Naive B cell (primary cell): ENCODE results near the gene HIC1. TPM values are rescaled to one million over a fixed set of nuclear protein-coding genes. Genes with fewer than 3 reads are reported as not detected.
A peak's percentile ranks its signal among the peaks of the same experiment; 100 is the strongest.

ENCODE experiments used
- ATAC-seq, 2 donors: fragments of 150-1000 bp; cut with Tn5 transposase; 2 replicates each; pipeline ENCODE4 v1.10.0; 2021; ENCODE audit warnings: low read depth in 2 of 2, mild to moderate bottlenecking in 2 of 2, moderate library complexity in 2 of 2
- DNase-seq: peaks from one replicate; pipeline ENCODE4 v3.0.0; 2022
- H3K27ac Mint-ChIP-seq, 6 donors: one replicate each; pipeline ENCODE4 v1.8.0; 2020 to 2022; ENCODE audit warnings: mild to moderate bottlenecking in 6 of 6, mixed read lengths in 6 of 6, moderate library complexity in 5 of 6, inconsistent platforms in 2 of 6
- H3K27me3 Mint-ChIP-seq, 3 donors: one replicate each; pipeline ENCODE4 v1.8.0; 2021 to 2022; ENCODE audit warnings: mixed read lengths in 3 of 3, mild to moderate bottlenecking in 1 of 3
- H3K36me3 Mint-ChIP-seq, 2 donors: one replicate each; pipeline ENCODE4 v1.8.0; 2020 to 2022; ENCODE audit warnings: mixed read lengths in 2 of 2, inconsistent platforms in 1 of 2, mild to moderate bottlenecking in 1 of 2
- H3K4me1 Mint-ChIP-seq, 3 donors: one replicate each; pipeline ENCODE4 v1.8.0; 2020 to 2022; ENCODE audit warnings: mixed read lengths in 3 of 3, inconsistent platforms in 1 of 3, mild to moderate bottlenecking in 1 of 3, moderate library complexity in 1 of 3
- H3K4me3 Mint-ChIP-seq, 8 donors: one replicate each; pipeline ENCODE4 v1.8.0; 2020 to 2022; ENCODE audit warnings: mild to moderate bottlenecking in 8 of 8, mixed read lengths in 8 of 8, moderate library complexity in 8 of 8, inconsistent platforms in 2 of 8
- H3K9me3 Mint-ChIP-seq, 7 donors: one replicate each; pipeline ENCODE4 v1.8.0; 2020 to 2022; ENCODE audit warnings: mixed read lengths in 7 of 7, mild to moderate bottlenecking in 5 of 7, inconsistent platforms in 2 of 7, moderate library complexity in 1 of 7
- polyA plus RNA-seq, 6 donors: library from polyadenylated mRNA; unstranded; fragments of 300-500 nt; fragmentation: Illumina TruSeq; gene quantifications; one replicate each; pipeline ENCODE4 v1.2.3, GENCODE V29; 2021; ENCODE audit warnings: low read depth in 6 of 6

The HIC1 gene
- polyA plus RNA-seq, 6 donors from 2014 or later: 0.08 to 0.35 (median 0.23) TPM; not detected in 3

DNA sequence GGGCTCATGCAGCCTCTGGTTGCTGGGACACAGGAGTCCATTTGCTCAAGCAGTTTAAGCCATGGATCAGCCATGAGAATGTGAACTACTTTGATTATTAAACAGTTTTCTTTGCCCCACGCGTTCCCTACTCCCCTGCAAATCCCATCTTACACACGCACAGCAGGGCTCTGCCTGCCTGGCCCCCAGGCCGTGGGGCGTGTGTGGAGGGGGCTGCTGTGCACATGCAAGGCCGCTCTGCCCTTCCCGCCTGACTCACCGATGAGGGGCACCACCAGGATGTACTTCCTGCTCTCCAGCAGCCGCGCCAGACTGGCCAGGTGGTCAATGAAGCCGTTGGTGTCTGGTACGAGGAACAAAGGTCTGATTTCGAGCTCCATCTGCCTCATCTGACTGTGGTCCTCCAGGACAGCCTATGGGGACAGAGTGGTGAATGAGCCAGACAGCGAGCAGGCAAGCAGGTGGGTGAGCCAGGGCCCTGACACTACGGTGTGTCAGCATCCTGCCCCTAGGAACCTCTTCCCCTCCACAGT, 13.7 kb downstream of the HIC1 start:
- no peak overlapping the region for H3K27ac Mint-ChIP-seq
- H3K4me3 Mint-ChIP-seq: no peak overlapping the region
- peaks cover 16 to 27% of the 10 kb centered on the region in 2 donors for H3K36me3 Mint-ChIP-seq
- H3K27me3 Mint-ChIP-seq: no peaks in the 10 kb centered on the region
- DNase-seq: no peak
- H3K9me3 Mint-ChIP-seq: no peaks in the 10 kb centered on the region
- H3K4me1 Mint-ChIP-seq: peaks cover 17 to 23% (median 22%) of the 10 kb centered on the region in 3 donors
- ATAC-seq: no peak

DNA sequence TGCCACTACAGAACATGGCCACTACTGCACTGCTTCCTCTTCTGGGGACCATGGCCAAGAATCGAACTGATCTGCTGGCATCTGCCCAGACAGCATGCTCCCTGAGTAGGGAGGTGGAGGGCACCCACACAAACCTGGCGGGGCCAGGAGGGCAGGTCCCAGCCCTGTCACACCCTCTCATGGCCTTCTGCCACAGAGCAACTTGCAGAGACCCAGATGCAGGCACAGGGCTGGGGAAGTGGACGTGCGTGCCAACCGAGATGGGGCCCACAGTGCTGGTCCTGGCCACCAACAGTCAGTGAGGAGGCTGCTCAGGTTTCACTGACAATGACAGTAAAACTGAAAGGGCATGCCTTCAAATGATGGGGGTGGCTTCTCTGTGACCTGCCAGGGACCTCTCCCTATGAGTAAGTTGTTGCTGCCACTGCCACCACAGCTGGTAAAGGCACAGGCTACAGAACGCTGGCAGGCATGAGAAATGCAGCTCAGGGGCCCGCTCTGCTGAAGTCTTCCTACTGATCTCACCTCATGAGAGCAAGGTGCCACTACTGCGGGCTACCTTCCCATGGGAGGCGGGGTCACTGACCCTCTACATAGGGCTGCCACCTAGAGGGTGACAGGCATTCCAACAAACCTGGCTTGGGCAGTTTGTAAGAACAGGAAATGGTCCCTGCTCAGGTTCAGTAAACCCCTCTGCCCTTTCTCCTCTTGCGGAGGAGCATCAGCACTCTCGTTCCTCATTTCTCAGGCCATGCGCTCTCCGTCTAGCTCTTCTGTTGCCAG, 15.5 kb downstream of the HIC1 start:
- Mint-ChIP-seq H3K27ac (peak overlapping the region in 2 of 6 donors; percentile 61 to 84), H3K4me1 (peaks cover 6 to 9% (median 8%) of the 10 kb centered on the region in 3 donors), H3K4me3 (peak overlapping the region in 1 of 8 donors; percentile 40), H3K27me3 (no peaks in the 10 kb centered on the region), H3K9me3 (no peaks in the 10 kb centered on the region), H3K36me3 (peaks cover 9 to 18% of the 10 kb centered on the region in 2 donors)
- DNase-seq (no peak), ATAC-seq (peak in 1 of 2 donors; percentile 53)

DNA sequence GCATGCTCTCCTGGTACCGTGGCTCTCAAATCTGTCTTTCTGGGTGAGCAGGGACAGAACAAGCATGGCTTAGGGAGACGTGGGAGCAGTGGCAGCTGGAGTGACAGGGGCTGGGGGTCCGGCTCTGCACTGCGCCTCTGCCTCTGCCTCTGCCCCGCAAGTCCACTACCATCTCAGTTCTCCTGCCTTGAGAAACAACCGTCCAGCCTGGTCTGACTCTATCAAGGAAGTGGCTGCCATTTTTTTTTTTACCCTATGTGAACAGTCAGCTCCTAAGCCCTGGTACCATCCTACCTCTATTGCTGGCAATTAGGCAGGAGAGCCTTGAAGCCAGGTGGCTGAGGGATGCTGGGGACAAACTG, 16.1 kb downstream of the HIC1 start:
- Mint-ChIP-seq H3K27me3 (no peaks in the 10 kb centered on the region), H3K9me3 (no peaks in the 10 kb centered on the region), H3K27ac (peak overlapping the region in 2 of 6 donors; percentile 61 to 84), H3K4me3 (peak overlapping the region in 1 of 8 donors; percentile 40), H3K4me1 (peaks cover 7 to 12% (median 10%) of the 10 kb centered on the region in 3 donors), H3K36me3 (peaks cover 9 to 18% of the 10 kb centered on the region in 2 donors)
- DNase-seq (no peak), ATAC-seq (no peak)

DNA sequence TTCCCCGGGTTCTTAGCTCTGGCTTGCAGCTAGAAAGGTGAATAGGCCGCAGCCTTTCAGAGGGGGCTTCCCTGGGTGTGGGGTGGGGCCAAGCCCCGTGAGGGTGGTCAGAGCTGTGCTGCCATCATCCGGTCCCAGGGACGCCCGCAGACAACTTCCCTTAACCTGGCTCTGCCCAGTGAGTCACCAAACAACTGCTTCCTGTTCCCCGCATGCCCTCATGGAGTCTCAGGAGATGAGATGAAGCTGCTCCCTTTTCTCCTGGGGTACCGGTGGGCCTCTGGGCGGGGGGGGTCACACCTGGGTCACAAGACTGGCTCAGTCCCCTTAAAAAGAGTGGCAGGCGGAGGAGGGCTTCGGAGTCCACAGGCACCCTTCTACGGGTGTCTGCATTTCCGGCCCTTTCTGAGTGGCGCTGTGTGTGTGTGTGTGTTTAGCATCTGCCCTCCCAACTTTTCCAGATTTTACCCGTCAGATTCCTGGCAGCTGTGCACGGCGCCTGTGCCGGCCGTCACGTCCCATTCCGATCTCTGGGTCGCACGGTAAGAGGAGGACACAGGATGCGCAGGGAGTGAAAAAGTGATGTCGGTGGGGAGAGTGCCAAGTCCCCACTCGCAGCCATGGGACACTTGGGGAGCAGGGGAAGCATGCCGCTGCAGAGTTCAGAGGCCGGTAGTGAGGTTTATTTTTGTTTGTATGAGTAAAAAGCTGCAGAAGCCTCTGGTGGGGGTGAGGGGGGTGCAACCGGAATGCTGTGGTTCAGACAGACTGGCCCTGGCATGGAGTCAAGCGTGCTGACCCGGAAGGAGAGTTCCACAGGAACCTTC, 16.8 kb downstream of the HIC1 start:
- H3K36me3 Mint-ChIP-seq: peaks cover 13 to 15% of the 10 kb centered on the region in 2 donors
- ATAC-seq: no peak
- no peak for DNase-seq
- H3K4me1 Mint-ChIP-seq: peaks cover 13 to 14% (median 14%) of the 10 kb centered on the region in 3 donors
- no peaks in the 10 kb centered on the region for H3K9me3 Mint-ChIP-seq
- no peak overlapping the region for H3K4me3 Mint-ChIP-seq
- H3K27ac Mint-ChIP-seq: no peak overlapping the region
- H3K27me3 Mint-ChIP-seq: no peaks in the 10 kb centered on the region

DNA sequence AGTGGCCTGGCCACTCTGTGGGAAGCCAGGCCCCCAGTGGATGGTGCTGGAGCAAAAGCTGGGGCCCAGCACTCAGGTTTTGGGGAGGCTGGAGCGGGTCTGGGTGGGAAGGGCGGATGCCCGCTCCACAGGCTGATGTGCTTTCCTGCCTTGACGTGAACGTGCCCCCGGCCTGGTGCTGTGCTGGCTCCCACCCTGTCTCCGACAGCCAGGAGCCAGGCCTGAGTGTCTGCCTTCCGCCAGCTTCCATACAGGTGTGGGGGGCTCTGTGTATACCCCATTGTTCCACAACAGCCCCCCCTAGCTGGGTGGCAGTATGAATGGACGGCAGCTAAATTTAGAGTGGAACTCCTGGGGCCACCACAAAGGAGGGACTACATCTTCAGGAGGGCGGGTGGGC, 20.0 kb downstream of the HIC1 start:
- Mint-ChIP-seq H3K4me1 (peaks cover 13 to 18% (median 14%) of the 10 kb centered on the region in 3 donors), H3K27me3 (no peaks in the 10 kb centered on the region), H3K9me3 (no peaks in the 10 kb centered on the region), H3K4me3 (no peak overlapping the region), H3K27ac (peak overlapping the region in 1 of 6 donors; percentile 84), H3K36me3 (peaks cover 25 to 44% of the 10 kb centered on the region in 2 donors)
- DNase-seq: no peak
- ATAC-seq: no peak

DNA sequence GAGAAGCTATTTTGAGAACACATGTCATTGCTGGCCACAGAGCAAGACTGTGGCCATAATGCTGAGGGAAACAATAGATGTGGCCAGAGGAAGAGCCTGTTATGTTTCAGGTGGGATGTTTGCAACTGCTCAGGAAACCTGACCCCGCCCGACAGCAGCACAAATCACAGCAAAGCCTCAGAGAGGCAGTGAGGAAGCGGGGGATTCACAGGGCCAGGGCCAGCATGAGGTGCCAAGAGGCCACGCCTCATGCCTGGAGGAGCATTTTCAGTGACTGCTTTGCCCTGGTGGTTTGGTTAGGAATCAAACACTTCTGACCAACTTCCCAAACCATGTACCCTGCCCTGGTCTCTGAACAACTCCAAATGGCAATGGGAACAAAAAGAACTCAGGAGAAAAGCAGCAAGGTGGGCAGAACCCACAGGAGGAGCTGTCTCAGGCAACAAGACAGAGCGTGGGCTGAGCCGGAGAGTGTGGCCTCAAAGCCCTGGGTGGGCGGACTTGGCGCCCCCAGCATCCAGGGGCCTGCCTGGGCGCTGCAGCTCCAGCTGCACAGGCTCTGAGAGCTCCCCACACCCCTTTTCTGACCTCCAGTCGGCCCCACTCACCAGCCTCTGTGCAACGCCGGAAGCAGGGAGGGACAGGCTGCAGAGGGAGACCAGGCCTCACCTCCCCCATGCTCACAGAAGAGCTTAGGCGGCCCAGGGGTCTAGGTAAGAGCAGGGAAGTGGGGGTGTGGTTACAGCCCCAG, 20.6 kb downstream of the HIC1 start:
- ATAC-seq: peak in 1 of 2 donors; percentile 14
- no peak for DNase-seq
- peaks cover 13 to 18% (median 14%) of the 10 kb centered on the region in 3 donors for H3K4me1 Mint-ChIP-seq
- H3K36me3 Mint-ChIP-seq: peaks cover 25 to 44% of the 10 kb centered on the region in 2 donors
- no peaks in the 10 kb centered on the region for H3K9me3 Mint-ChIP-seq
- H3K27ac Mint-ChIP-seq: peak overlapping the region in 2 of 6 donors; percentile 51 to 81
- no peak overlapping the region for H3K4me3 Mint-ChIP-seq
- no peaks in the 10 kb centered on the region for H3K27me3 Mint-ChIP-seq

DNA sequence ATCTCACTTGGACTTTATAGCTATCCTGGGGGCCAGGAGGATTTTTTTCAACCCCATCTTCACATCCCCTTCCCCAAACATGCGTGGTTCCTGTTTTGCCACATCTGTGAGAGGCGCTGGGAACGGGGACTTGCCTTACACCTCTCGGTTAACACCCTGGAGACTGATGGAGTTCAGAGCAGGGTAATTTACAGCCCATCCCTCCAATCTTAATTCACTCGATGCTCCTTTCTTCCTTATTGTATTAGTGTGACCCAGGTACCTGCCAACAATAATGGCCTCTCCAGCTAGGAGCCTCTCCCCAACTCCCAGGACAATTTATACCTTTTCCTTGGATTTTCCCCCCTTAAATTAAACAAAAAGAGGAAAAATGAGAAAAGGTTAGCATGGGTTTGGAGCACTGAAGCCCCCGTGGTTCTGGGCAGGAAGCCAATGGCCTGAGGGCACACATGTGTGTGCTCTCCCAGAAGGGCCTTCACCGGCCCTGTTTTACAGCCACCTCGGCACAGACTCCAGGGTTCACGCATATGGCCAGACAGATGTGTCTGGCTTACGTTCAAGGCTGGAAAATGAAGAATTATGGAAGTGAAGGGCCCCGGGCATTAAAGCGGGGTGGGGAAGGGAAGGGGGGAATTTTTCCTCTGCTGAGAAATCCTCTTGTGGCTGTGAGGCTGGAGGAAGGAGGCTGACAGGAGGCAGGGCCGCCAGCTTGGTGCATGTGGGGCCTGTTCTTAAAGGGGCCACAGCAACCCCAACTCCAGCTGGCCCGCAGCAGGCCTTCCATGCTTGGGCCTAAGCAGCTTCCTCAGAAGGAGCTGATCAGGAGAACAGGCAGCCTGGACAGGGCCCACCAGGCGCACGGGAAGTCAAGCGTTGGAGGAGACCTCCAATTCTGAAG, 21.4 kb downstream of the HIC1 start:
- ATAC-seq (peak in 1 of 2 donors; percentile 23), DNase-seq (no peak)
- peak overlapping the region in 1 of 8 donors; percentile 44 for H3K4me3 Mint-ChIP-seq
- no peaks in the 10 kb centered on the region for H3K9me3 Mint-ChIP-seq
- H3K4me1 Mint-ChIP-seq: peaks cover 7 to 15% (median 14%) of the 10 kb centered on the region in 3 donors
- H3K27me3 Mint-ChIP-seq: no peaks in the 10 kb centered on the region
- H3K27ac Mint-ChIP-seq: peak overlapping the region in 1 of 6 donors; percentile 63
- H3K36me3 Mint-ChIP-seq: peaks cover 25 to 44% of the 10 kb centered on the region in 2 donors

DNA sequence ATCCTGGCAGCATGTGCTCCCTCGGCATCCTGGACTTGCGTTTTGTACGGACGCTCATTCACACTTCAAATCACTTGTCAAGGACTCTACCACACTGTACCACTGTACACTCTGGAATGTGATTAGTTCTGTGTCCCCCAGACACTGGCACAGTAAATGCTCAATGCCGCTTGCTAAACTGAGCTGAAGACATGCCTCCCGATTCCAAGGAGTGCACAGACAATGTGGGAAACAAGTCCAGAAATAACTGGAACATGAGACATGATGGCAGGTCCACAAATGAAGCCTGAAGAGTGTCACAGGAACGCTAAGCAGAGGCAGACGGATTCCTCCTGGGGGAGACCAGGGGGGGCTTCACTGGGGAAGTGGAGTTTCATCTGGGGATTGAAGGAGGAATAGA, 22.1 kb downstream of the HIC1 start:
- H3K27ac Mint-ChIP-seq: peak overlapping the region in 1 of 6 donors; percentile 82
- DNase-seq (no peak), ATAC-seq (no peak)
- H3K4me1 Mint-ChIP-seq: peaks cover 7 to 15% (median 14%) of the 10 kb centered on the region in 3 donors
- H3K4me3 Mint-ChIP-seq: peak overlapping the region in 1 of 8 donors; percentile 44
- no peaks in the 10 kb centered on the region for H3K27me3 Mint-ChIP-seq
- peaks cover 29 to 46% of the 10 kb centered on the region in 2 donors for H3K36me3 Mint-ChIP-seq
- no peaks in the 10 kb centered on the region for H3K9me3 Mint-ChIP-seq

DNA sequence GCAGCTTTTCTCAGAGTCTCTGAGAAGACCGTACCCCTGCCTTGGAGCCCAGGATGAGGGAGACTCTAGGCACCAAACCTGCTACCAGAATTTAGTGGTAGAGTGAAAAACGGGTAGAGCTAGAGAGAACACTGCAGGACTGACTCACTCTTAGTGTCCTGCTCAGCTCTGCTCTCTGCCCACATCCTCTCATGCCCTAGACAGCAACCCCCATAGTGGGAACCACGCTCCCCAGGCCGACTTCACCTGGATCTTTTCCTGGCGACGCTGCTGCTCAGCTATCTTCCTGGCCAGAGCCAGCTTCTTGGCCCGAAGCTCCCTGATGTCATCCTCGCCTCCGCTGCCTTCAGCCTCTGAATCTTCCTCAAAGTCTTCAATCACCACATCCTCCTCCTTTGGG, 26.7 kb downstream of the HIC1 start:
- Mint-ChIP-seq H3K4me1 (peaks cover 22 to 30% (median 30%) of the 10 kb centered on the region in 3 donors), H3K4me3 (no peak overlapping the region), H3K27me3 (no peaks in the 10 kb centered on the region), H3K36me3 (peaks cover 21 to 51% of the 10 kb centered on the region in 2 donors), H3K27ac (peak overlapping the region in 1 of 6 donors; percentile 82), H3K9me3 (no peaks in the 10 kb centered on the region)
- DNase-seq (no peak), ATAC-seq (no peak)

DNA sequence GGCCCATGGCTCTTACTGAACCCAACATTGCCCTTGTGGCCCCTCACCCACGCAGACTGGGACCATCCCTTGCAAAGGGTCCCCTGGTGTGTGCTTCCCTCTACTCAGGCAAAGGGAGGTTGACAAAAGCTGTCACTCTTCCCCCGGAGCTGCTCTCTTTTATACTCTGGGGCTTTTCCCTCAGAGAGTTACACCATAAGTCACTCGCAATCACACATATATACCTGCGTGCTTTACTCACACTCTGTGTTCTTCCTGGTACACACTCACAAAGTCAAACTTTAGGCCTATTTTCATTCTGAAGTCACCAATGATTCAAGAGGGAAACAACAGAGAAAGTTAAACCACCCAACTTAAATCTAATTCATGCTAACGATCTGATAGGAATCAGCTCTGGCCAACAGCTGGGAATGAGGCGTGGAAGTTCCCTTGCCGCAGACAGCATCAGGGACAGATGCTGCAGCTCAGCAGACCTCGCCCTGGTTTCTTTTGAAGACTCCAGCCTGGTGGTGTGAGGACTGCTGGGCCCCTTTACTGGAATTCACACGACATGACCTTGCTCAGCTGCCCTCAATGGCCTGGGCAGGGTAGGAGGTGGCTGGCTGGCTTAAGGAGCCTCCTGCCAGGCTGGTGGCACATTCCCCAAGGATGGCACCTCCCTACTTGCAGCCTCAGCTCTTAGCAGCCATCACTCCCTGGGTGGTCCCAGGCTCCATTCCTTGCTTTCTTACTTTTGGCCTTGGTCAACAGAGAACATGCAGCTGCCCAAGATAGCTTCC, 27.3 kb downstream of the HIC1 start:
- no peak overlapping the region for H3K4me3 Mint-ChIP-seq
- H3K36me3 Mint-ChIP-seq: peaks cover 18 to 44% of the 10 kb centered on the region in 2 donors

DNA sequence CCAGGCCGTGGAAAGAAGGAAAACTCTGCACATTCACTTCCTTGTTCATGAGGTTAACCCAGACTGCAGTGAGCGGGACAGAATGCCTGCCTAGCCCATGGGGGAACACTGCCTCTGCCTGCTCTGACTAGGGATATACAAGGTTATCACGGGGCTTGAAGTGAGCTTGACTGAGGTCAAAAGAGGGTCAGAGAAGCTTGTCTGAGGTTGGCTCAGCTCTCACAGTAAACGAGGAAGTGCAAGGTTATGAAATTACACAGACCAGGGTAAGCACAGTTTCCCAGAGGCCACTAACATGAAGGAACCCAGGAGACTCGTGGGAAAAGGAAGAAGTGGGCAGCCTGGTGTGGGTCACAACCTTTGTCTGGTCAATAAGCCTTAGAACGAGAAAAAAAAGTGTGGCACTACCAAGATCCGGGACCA, 28.7 kb downstream of the HIC1 start:
- Mint-ChIP-seq H3K27ac (peak overlapping the region in 5 of 6 donors; percentile 31 to 79 (median 57)), H3K9me3 (no peaks in the 10 kb centered on the region), H3K4me1 (peaks cover 41 to 51% (median 47%) of the 10 kb centered on the region in 3 donors), H3K36me3 (peaks cover 6 to 34% of the 10 kb centered on the region in 2 donors), H3K4me3 (peak overlapping the region in 1 of 8 donors; percentile 44), H3K27me3 (no peaks in the 10 kb centered on the region)
- no peak for ATAC-seq
- DNase-seq: no peak

More for the DNA sequence above, 27.3 kb downstream of the HIC1 start:
- no peak for DNase-seq
- Mint-ChIP-seq H3K27me3 (no peaks in the 10 kb centered on the region), H3K27ac (peak overlapping the region in 1 of 6 donors; percentile 82), H3K9me3 (no peaks in the 10 kb centered on the region), H3K4me1 (peaks cover 28 to 36% (median 34%) of the 10 kb centered on the region in 3 donors)
- ATAC-seq: no peak
